Bronchial smooth muscle cell (primary cell): ENCODE measurements around the gene PLA2G4B. TPM values are rescaled to one million over a fixed set of nuclear protein-coding genes. Genes with fewer than 3 reads are reported as not detected.

Experiments
- total RNA-seq: library from RNA; depleted of rRNA; stranded (reverse); fragments of >200 nt; gene quantifications from 2 replicates; pipeline ENCODE4 v1.2.1, GENCODE V29; 2014

PLA2G4B gene
- total RNA-seq, result 0.79 and 2.0 TPM in 2 replicates

GRCh38 chr15:41838400-41838897, at the start of gene PLA2G4B:
TSS of gene PLA2G4B (plus strand) at chr15:41838847. CDS start at chr15:41838914, 67 bp downstream.

GRCh38 chr15:41827880-41828806, 10.5 kb upstream of the PLA2G4B start, which contains the start of gene JMJD7:
TSS of gene JMJD7 (plus strand) at chr15:41828092. CDS start at chr15:41828125, 33 bp downstream.

GRCh38 chr15:41893422-41894250, 55.0 kb downstream of the PLA2G4B start, which contains the start of gene SPTBN5:
TSS of gene SPTBN5 (minus strand) at chr15:41894053. CDS start at chr15:41893497, 556 bp downstream.

Other genes starting within 250 kb of the PLA2G4B start
- 21.1 and 40.4 TPM in 2 replicates for gene MGA, start 178.4 kb upstream of the PLA2G4B start, total RNA-seq
- gene MAPKBP1, start 64.4 kb upstream of the PLA2G4B start, total RNA-seq, result 12.6 and 15.1 TPM in 2 replicates
- gene JMJD7, start 10.8 kb upstream of the PLA2G4B start, total RNA-seq, result 0.79 and 1.8 TPM in 2 replicates
- gene SPTBN5, start 55.2 kb downstream of the PLA2G4B start, total RNA-seq, result 0.16 and 0.17 TPM in 2 replicates
- gene EHD4, start 133.7 kb downstream of the PLA2G4B start, total RNA-seq, result 7.0 and 10.9 TPM in 2 replicates
- gene PLA2G4E, start 182.2 kb downstream of the PLA2G4B start, total RNA-seq, result not detected in 2 replicates